GM21825 (cell line): ENCODE data around the gene USHBP1.
"Not testable (repeated sequence)": the region's sequence is repeated elsewhere in the genome, so short reads cannot be mapped to it uniquely, and the experiment has no call there.

Experiments used
- ATAC-seq: cut with Tn5 transposase; IDR thresholded peaks from one replicate; pipeline ENCODE4 v1.9.1; 2021; ENCODE audit warnings: mild to moderate bottlenecking, moderate library complexity; ENCODE audit not compliant: unreplicated experiment

USHBP1 gene

DNA sequence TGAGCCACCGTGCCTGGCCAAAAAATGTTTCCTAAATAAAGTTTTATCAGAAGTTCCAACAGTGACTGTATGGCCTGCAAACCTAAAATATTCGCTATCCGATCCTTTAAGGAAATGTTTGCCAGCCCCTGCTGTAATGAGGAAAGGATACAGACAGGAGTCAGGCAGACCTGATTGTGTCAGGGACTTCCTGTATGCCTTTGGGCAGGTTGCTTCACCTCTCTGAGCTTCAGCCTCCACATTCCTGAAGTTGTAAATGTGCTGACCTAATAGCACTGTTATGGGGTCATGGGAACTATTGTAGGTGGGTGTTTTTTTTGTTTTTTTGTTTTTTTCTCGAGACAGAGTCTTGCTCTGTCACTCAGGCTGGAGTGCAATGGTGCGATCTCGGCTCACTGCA is 32.4 kb upstream of the USHBP1 start:
- ATAC-seq: no peak

DNA sequence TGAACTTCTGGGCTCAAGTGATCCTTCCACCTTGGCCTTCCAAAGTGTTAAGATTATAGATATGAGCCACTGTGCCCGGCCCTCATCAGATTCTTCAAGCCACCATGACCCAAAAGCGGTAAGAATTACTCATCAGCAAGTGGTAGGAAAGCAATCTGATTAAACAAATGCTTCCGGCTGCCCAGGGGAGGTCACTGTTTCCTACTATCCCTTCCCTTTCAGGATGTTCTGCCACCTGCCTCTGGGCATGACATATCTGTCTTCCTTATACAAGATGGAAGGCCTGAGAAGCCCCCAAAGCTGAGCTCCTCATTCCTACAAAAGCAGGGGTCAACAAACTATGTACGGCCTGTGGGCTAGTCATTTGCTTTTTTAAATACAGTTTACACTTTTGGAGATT is 31.7 kb upstream of the USHBP1 start:
- no peak for ATAC-seq

DNA sequence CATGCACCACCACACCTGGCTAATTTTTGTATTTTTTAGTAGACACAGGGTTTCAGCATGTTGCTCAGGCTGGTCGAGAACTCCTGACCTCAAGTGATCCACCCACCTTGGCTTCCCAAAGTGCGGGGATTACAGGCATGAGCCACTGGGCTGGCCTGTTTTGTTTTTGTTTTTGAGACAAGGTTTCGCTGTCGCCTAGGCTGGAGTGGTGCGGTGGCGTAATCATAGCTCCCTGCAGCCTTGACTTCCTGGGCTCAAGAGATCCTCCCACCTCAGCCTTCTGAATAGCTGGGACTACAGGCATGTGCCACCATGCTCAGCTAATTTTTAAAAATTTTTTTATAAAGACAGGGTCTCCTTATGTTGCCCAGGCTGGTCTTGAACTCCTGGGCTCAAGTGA is 31.0 kb upstream of the USHBP1 start:
- ATAC-seq: not testable (repeated sequence)

DNA sequence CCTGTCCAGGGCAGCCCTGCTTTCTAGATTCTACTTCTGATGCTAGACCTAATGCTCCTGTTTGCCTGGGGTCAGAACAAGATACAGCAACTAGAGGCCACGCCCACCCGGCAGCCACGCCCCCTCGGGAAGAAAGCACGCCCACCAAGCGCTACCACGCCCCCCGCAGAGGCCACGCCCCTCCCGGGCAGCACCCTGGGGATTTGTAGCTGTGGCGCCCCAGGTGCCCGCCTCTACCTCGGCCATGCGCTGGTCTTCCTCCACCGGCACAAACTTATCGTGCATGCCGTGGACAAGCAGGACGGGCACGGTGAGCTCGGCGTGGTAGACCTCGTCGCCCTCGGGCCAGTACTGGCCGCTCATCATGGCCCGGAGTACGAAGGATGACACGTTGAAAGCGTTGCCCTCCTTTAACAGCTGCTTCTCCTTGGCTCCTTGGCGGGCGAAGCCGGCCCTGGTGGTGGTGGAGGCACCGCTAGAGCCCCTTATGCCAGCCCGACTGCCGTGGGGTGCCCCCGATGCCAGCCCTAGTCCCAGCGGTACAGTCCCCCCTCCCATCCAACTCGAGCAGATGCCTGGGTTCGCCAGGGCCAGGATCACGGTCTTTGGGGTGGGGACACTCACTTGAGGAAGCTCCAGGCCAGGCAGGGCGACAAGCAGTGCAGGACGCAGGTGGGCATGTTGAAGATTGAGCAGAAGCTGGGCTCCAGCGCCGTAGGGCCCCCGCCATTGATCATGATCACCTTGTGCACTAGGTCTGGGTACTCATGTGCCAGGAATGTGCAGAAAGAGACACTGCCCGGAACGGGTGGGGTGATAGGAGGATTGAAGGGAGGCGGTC is 29.7 kb upstream of the USHBP1 start:
- no peak for ATAC-seq

DNA sequence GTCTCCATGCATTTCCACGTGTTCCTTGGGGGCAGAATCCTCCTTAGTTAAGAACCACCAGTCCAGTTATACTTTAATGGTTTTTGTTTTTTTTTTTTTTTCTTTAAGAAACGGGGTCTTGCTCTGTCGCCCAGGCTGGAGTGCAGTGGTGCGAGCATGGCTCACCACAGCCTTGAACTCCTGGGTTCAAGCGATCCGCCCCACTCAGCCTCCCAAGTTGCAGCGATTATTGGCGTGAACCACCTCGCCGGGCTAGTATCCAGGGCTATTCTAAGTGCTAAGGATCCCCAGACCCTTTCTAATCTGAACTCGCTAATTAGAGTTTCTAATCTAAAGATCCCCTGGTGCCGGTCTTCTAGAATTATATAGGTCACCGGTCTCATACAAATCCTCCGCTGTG is 29.1 kb upstream of the USHBP1 start:
- no peak for ATAC-seq

DNA sequence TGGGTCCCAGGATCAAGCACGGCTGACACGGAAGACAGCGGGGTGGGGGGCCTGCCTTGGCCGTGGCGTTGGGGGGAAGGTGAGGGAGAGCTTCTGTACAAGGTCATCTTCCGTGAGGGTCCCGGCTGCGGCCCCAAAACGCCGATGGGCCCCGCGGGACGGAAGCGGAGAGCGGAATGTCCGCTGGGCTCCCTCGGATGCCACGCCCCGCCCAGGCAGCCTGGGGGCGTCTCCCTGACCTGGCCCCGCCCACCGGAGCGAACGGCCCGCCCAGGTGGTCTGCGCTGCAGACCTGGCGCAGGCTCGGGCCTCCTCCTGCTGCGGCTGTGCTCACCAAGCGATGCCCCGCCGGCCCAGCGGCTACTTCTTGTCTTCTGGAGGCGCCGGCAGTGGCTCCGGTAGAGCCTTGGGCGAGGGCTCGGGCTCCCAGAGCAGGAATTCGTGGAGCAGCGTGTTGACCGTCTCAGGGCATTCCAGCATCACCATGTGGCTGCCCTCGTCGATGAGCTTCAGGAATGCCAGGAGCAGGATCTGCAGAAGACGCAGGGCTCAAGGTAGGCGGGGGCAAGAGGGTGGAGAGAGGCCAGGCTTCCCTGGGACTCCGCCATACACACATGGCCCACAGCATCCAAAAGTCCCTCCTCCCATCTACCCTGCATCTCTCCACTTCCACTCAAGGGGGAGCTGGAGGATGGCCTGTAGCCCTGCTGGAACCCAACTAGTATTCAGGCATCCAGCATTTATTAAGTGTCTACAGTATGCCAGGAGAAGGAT is 27.9 kb upstream of the USHBP1 start:
- peak; percentile 66 for ATAC-seq

DNA sequence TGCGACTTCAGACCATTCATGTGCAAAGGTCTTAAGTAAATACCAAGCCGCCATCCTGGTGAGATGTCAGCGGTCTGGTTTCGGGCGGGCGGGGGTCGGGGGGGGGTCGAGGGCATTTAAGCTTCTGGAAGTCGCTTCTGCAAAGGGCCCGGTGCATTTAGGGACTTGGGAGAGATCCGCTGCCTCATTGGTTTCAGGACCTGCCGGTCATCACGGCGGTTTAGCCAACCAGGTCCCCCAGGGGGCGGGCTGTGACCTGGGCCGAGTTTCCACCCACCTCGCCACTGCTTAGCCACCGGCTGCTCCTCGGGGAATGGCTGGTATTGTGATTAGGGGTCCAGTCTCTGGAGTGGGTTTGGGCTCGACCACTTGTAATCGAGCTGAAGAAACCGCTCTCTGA is 24.9 kb upstream of the USHBP1 start:
- no peak for ATAC-seq

DNA sequence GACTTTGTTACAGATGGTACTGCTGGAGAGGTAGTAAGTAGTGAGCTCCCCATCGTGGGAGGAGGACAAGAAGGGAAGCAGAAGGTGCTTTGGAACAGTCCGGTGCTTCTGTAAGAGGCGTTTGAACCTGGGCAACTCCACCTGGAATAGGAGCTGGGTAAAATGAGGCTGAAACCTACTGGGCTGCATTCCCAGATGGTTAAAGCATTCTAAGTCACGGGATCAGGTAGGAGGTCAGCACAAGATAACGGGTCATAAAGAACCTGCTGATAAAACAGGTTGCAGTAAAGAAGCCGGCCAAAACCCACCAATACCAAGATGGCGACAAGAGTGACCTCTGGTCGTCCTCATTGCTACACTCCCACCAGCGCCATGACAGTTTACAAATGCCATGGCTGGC is 22.2 kb upstream of the USHBP1 start:
- no peak for ATAC-seq

DNA sequence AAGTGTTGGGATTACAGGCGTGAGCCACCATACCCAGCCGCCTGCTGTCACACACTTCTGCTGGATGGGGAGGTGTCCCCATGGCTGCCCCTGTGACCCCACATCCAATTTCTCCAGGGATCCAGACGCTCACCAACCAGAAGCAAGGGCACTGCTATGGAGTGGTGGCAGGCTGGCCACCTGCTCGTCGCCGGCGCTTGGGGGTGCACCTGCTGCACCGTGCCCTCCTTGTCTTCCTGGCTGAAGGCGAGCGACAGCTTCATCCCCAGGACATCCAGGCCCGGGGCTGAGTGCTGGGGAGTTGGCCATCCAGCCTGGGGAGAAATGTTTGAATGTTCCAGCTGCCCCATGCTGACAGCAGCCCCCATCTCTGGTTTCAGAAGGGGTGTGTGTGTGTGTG is 21.7 kb upstream of the USHBP1 start:
- ATAC-seq: no peak

DNA sequence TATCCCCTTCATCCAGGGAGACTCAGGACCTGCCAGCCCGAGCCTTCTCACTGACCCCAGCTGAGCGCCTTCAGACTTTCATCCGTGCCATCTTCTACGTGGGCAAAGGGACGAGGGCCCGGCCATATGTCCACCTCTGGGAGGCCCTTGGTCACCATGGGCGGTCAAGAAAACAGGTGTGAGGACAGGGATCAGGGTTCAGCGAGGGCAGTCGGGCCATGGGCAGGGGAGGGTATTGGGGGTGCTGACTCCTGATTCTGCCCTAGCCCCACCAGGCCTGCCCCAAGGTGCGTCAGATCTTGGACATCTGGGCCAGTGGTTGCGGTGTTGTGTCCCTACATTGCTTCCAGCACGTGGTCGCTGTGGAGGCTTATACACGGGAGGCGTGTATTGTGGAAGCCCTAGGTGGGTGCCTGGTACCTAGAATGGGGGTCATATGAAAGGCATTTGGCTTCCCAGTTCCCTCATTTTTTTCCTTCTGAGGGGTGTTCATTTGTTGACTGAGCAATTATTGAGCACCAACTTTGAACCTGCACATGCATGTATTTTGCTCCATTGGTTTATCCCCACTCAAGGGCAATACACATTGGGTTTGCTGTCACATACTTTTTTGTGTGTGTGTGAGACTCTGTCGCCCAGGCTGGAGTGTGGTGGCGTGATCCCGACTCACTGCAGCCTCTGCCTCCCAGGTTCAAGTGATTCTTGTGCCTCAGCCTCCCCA is 21.0 kb upstream of the USHBP1 start:
- no peak for ATAC-seq

DNA sequence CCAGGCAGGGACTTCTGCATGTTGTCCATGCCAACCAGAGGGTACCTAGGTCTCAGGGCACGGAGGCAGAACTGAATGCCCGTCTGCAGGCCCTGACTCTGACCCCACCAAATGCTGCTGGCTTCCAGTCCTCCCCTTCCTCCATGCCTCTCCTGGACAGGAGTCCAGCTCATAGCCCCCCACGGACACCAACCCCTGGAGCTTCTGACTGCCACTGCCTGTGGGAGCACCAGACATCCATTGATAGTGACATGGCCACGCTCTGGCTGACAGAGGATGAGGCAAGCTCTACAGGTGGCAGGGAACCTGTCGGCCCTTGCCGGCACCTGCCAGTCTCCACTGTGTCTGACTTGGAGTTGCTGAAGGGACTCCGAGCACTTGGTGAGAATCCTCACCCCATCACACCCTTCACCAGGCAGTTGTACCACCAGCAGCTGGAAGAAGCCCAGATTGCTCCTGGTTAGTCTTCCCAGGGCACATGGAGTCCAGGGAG is 19.0 kb upstream of the USHBP1 start:
- no peak for ATAC-seq

DNA sequence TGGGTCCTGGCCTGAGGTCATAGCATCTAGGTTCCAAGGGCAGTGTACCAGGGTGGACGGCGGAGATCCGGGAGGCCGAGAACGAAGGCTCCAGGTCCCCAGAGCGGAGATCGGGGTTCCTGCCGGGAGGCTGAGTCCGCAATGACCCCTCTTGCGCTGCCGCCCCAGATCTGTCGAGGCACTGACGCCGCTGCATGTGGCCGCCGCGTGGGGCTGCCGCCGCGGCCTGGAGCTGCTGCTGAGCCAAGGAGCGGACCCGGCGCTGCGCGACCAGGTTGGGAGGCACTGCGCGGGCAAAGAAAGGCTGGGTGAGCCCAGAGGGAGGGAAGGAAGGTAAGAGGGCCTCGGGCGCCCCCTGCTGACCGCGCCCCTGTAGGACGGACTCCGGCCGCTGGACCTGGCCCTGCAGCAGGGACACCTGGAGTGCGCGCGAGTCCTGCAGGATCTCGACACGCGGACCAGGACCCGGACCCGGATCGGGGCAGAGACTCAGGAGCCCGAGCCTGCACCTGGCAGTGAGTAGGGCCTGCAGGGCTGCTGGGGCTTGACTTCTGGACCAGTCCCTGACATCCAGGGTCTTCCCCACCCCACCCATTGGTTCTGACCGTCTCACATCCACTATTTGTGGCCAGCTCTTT is 18.1 kb upstream of the USHBP1 start:
- peak; percentile 47 for ATAC-seq

DNA sequence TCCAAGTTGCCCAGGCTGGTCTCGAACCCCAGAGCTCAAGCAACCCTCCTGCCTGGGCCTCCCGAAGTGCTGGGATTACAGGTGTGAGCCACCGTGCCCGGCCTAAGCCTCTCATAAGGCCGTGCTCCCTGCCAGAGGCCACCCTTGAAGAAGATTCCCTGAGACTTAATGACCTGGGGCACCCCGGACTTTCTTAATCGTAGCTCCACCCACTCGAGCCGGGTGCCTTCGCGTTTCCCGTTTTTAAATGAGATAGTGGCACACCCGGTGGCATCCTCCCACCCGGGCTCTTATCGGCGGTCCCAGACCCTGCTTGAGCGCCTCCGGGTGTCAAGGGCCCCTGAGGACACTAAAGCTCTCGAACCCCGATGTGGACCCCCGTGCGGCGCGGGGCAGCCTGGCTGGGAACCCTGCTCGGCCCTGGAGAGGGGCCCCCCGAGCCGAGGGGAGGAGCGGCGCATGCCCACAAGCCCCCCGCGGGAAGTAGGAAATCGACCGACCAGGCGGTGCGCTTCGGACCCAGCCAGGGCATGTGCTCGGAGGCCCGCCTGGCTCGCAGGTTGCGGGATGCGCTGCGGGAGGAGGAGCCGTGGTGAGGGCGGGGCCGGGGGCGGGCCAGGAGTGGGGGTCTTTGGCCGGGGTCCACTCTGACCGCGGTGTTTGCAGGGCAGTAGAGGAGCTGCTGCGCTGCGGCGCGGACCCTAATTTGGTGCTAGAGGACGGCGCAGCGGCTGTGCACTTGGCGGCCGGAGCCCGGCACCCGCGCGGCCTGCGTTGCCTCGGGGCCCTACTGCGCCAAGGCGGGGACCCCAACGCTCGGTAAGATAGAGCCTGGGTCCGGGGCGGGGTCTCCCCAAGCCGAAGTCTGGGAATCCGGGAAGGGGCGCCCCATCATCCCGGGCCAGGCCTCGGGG is 17.1 kb upstream of the USHBP1 start, which contains the start of gene ANKLE1:
TSS of gene ANKLE1 (plus strand) at position 511 of the 914 bp plus-strand sequence. CDS start at position 531, 20 bp downstream.
- ATAC-seq: peak; percentile 29

DNA sequence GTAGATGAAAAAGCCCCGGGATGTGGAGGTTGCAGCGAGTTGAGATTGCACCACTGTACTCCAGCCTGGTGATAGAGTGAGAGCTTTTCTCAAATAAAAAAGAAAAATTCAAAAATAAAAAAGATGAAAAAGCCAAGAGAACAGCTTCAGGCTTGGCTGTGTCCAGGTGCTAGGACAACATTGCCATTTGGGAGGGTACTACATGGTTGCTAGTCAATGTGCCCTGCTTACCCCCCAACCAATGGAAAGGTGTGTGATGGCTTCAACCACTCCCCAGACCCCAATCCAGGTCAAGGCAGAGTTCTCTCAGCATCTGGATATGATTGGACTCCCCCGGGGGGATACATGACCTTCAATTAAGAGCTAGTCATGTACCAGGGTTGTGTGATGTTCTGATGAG is 14.9 kb upstream of the USHBP1 start:
- ATAC-seq: no peak

DNA sequence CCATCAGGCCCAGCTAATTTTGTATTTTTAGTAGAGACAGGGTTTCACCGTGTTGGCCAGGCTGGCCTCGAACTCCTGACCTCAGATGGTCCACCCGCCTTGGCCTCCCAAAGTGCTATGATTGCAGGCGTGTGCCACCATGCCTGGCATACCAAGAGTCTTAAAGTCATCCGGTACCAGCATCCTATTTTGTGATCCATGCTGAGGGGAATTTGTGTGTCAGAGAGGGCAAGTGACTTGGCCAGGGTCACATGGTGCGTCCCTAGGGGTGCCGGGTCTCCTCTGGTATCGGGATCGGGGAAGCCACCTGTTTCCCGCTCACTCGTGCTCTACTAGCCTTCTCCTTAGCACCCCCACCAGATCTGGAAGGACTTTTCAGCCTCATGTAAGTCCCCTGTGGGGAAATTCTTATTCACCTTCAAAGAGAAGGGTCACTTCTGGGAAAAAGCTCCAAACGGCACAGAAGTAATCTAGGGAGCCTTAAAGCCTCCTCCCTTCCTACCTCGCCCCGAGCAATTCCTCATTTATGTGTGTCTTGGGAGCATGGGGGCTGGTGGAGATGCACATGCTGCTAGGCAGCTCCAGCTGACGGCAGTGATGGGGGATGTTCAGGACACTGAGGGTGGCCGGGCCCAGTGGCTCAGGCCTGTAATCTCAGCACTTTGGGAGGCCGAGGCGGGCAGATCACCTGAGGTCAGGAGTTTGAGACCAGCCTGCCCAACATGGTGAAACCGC is 11.1 kb upstream of the USHBP1 start:
- no peak for ATAC-seq

DNA sequence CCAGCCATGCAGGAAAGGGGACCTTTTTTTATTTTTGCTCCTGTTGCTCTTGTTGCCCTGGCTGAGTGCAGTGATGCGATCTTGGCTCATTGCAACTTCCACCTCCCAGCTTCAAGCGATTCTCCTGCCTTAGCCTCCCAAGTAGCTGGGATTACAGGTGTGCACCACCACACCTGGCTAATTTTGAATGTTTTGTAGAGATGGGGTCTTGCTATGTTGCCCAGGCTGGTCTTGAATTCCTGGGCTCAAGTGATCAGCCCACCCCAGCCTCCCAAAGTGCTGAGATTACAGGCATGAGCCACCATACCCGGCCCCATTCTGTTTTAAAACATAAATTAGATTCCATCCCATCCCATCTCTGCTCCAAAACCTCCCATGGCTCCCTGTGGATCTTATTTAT is 10.3 kb upstream of the USHBP1 start:
- not testable (repeated sequence) for ATAC-seq

DNA sequence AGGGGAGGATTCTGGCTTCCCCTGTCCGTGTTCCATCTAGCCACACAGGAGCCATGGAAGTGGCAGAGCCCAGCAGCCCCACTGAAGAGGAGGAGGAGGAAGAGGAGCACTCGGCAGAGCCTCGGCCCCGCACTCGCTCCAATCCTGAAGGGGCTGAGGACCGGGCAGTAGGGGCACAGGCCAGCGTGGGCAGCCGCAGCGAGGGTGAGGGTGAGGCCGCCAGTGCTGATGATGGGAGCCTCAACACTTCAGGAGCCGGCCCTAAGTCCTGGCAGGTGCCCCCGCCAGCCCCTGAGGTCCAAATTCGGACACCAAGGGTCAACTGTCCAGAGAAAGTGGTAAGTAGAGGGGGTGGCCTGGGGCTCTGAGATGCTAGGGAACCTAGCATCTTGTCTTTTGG is 4.2 kb upstream of the USHBP1 start:
- no peak for ATAC-seq

DNA sequence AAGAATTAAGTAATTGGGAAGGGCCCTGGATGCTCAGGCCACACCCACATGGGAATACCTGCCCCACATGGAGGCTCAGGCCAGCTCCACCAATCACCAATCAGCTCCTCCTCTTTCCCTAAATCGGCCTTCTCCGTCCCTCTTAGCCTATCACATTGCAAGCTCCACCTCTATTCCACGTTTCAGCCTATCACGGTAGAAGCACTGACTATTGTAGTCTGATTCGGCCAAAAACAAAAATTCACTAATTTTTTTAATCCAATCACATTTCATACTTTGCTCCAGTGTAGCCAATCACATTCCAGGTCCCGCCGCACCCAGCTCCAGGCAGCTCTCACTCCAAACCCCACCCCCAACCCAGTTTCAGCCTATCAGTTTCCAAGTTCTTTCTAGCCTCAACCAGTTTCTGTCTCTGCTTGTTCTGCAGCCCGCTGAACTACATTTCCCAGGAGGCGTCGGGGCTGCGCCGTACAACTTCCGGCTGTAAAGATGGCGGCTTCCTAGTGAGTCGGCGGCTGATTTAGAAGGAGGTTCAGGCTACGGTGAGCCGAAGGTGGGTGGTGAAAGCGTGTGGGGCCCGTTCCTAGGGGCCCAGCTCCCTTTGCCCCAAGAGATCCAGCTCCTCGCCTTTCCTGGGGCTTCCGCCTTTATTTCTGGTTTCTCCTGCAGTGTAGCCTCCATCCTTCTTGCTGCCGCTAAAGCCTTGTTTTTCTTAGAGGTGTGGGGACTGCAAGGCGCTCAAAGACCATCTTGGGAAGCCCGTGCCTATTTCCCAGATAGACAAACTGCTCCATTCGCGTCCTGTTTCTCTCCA is 2.6 kb upstream of the USHBP1 start, which contains the start of gene BABAM1:
TSS of gene BABAM1 (plus strand) at position 469 of the 814 bp plus-strand sequence. CDS start 1,364 bp downstream, outside the sequence.
- ATAC-seq: peak; percentile 84
